PC-9 (cell line): ENCODE results near the gene CD200R1L.

Experiments used
- EZH2 ChIP-seq: fragments of 200-600 bp; sonication (generic); IDR thresholded peaks from 2 replicates; pipeline ENCODE4 v1.8.0; 2017; ENCODE audit warnings: antibody characterized with exemption, low read depth
- TF ChIP-seq, protein P1 (sequence below): fragments of 200-600 bp; sonication (generic); conservative IDR thresholded peaks from 2 replicates; pipeline ENCODE4 v1.6.1; 2017; ENCODE audit warnings: mixed run types, antibody characterized with exemption, mild to moderate bottlenecking, moderate library complexity

DNA sequence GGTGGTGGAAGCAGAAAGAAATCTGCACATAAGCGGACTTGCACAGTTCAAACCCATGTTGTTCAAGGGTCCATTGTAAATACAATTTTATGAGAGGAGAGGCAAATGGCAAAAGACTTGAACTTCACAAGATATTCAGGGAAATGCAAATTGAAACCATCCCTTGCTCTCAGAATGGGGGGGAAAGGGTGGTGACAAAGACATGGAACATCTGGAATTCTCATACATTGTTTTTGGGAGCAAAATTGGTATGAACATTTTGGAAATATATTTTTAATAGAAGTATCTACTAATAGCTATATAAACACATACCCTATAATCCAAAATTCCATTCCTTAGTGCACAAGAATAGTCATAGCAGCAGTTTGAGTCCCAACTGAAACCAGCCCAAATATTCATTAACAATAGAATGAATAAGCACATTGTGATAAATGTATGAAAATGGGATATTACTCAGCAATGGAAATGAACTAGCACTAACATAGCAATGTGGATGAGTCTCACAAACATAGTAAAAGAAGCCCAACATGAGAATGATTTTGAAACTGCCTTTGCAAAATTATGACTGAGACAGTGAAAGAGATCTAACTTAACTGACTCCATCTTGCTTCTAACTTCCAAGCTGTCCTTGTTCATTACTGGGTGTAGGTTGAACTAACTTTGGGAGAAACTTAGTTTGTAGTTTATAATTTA, 77.2 kb downstream of the CD200R1L start:
- TF ChIP-seq, protein P1, sequence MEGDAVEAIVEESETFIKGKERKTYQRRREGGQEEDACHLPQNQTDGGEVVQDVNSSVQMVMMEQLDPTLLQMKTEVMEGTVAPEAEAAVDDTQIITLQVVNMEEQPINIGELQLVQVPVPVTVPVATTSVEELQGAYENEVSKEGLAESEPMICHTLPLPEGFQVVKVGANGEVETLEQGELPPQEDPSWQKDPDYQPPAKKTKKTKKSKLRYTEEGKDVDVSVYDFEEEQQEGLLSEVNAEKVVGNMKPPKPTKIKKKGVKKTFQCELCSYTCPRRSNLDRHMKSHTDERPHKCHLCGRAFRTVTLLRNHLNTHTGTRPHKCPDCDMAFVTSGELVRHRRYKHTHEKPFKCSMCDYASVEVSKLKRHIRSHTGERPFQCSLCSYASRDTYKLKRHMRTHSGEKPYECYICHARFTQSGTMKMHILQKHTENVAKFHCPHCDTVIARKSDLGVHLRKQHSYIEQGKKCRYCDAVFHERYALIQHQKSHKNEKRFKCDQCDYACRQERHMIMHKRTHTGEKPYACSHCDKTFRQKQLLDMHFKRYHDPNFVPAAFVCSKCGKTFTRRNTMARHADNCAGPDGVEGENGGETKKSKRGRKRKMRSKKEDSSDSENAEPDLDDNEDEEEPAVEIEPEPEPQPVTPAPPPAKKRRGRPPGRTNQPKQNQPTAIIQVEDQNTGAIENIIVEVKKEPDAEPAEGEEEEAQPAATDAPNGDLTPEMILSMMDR: no peak
- no peak for TF ChIP-seq EZH2
